OCI-LY7 (cell line): ENCODE data around the gene GAS7. TPM values are rescaled to one million over a fixed set of nuclear protein-coding genes. Genes with fewer than 3 reads are reported as not detected.

Experiments
- BruUV-seq: library from RNA; stranded (reverse); fragments of 400-500 nt; replicated peaks from 2 replicates; lab custom pipeline; 2021; lab: Mats Ljungman, UMichigan
- CTCF ChIA-PET: fragments of 300-600 bp; sonication (Branson Sonifier 250); formaldehyde crosslinking; loops from one replicate; lab custom pipeline; 2022; ENCODE audit warnings: antibody characterized with exemption; ENCODE audit not compliant: unreplicated experiment; lab: Charles Lee
- POLR2A ChIA-PET: fragments of 300-600 bp; sonication (Branson Sonifier 250); formaldehyde crosslinking; loops from one replicate; lab custom pipeline; 2022; ENCODE audit warnings: antibody characterized with exemption; lab: Charles Lee
- DNase-seq: peaks from one replicate; pipeline ENCODE4 v3.0.0-alpha.2; 2015; ENCODE audit warnings: low spot score
- H2AFZ ChIP-seq: fragments of 200-600 bp; sonication (generic), shearing (Covaris generic); 2 replicates; pipeline ENCODE4 v1.6.1; 2014; ENCODE audit warnings: mild to moderate bottlenecking, antibody characterized with exemption, low read length, moderate library complexity
- H3K27ac ChIP-seq: fragments of 200-600 bp; sonication (generic); 2 replicates; pipeline ENCODE4 v1.5.1; 2014; ENCODE audit warnings: mixed run types, low read depth, mild to moderate bottlenecking, moderate library complexity, low read length, inconsistent platforms; ENCODE audit not compliant: poor library complexity, severe bottlenecking
- H3K36me3 ChIP-seq: fragments of 200-600 bp; sonication (generic); 2 replicates; pipeline ENCODE4 v1.6.1; 2014; ENCODE audit warnings: mild to moderate bottlenecking, antibody characterized with exemption, low read length, moderate library complexity, mixed read lengths; ENCODE audit not compliant: insufficient read depth
- H3K4me1 ChIP-seq: fragments of 200-600 bp; sonication (generic); 2 replicates; pipeline ENCODE4 v1.5.1; 2014; ENCODE audit warnings: mild to moderate bottlenecking, low read length; ENCODE audit not compliant: insufficient read depth, poor library complexity, severe bottlenecking
- H3K4me2 ChIP-seq: fragments of 200-600 bp; sonication (generic); 2 replicates; pipeline ENCODE4 v1.6.1; 2014; ENCODE audit warnings: mild to moderate bottlenecking, low read length
- H3K4me3 ChIP-seq: fragments of 200-600 bp; sonication (generic); 2 replicates; pipeline ENCODE4 v1.5.1; 2014; ENCODE audit warnings: mild to moderate bottlenecking, low read depth, low read length; ENCODE audit not compliant: poor library complexity, severe bottlenecking
- H3K79me2 ChIP-seq: fragments of 200-600 bp; sonication (generic); 2 replicates; pipeline ENCODE4 v1.6.1; 2016; ENCODE audit warnings: low read depth, mild to moderate bottlenecking, low read length, moderate library complexity, mixed read lengths; ENCODE audit not compliant: insufficient read depth
- H3K9me2 ChIP-seq: fragments of 200-600 bp; sonication (generic); 2 replicates; pipeline ENCODE4 v1.6.1; 2016; ENCODE audit warnings: mild to moderate bottlenecking, low read length, mixed read lengths; ENCODE audit not compliant: insufficient read depth
- H3K9me3 ChIP-seq: fragments of 200-600 bp; sonication (generic); 2 replicates; pipeline ENCODE4 v1.6.1; 2014; ENCODE audit warnings: mild to moderate bottlenecking, mixed run types, low read length, mixed read lengths
- H4K20me1 ChIP-seq: fragments of 200-600 bp; sonication (generic); 2 replicates; pipeline ENCODE4 v1.6.1; 2014; ENCODE audit warnings: mild to moderate bottlenecking, antibody characterized with exemption, low read length, moderate library complexity, mixed read lengths; ENCODE audit not compliant: insufficient read depth
- EZH2phosphoT487 ChIP-seq: fragments of 200-600 bp; sonication (generic); IDR thresholded peaks from 2 replicates; pipeline ENCODE4 v1.6.1; 2018; ENCODE audit warnings: low read depth, borderline replicate concordance, mild to moderate bottlenecking, mixed run types, antibody characterized with exemption, low read length, moderate library complexity, mixed read lengths
- intact Hi-C: fragments of 100-400 bp; cut with micrococcal nuclease; formaldehyde crosslinking; loops from one replicate; pipeline ENCODE4 v1.10.0; 2022; ENCODE audit not compliant: unreplicated experiment
- total RNA-seq, 2 experiments: library from RNA; depleted of rRNA in 1 of 2; stranded (reverse); fragments of >200 nt in 1 of 2; shearing (Covaris generic) in 1 of 2; gene quantifications; 2 replicates each; pipeline ENCODE4 v1.2.3, GENCODE V29; 2014 to 2022
- TF ChIP-seq, protein P1 (sequence below): fragments of 200-600 bp; sonication (generic); conservative IDR thresholded peaks from 2 replicates; pipeline ENCODE4 v1.5.1; 2014; ENCODE audit warnings: mild to moderate bottlenecking, antibody characterized with exemption, low read length, moderate library complexity, mixed read lengths

GAS7 gene
- total RNA-seq, 2 experiments from 2014 or later, result 1.5 TPM; not detected in 1

DNA sequence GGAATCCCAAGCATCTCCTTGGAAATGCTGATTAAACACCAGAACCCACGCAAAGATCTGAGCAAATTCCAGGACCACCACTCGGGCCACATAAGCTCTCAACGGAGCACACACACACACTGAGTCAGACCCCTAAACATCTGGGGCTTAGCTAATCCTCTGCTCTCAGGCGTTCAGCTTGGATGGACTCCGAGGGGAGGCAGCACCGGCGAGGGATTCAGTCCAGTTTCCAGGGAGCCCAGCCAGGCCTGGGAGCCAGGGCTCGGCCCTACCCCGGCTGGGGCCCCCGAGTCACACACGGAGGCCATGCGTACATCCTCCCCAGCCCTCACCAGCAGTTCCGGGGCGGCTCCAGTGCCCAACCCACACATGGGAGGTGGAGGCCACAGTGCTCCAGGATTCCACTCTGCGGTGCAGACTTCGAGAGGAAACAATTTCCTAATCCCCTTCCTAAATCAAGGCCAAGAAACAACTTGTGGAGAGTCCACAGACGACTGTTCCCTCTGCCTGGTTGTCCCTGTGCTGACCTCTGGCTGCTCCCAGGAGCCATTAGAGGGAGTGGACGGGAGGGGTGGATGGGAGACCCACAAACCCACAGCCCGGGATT is 70.5 kb downstream of the GAS7 start:
- no peaks in the 10 kb centered on the region for H3K79me2 ChIP-seq
- no peak overlapping the region for H3K4me2 ChIP-seq
- no TSS peak for BruUV-seq
- intact Hi-C loops, result no loop called here
- TF ChIP-seq EZH2phosphoT487, result no peak
- TF ChIP-seq, protein P1, sequence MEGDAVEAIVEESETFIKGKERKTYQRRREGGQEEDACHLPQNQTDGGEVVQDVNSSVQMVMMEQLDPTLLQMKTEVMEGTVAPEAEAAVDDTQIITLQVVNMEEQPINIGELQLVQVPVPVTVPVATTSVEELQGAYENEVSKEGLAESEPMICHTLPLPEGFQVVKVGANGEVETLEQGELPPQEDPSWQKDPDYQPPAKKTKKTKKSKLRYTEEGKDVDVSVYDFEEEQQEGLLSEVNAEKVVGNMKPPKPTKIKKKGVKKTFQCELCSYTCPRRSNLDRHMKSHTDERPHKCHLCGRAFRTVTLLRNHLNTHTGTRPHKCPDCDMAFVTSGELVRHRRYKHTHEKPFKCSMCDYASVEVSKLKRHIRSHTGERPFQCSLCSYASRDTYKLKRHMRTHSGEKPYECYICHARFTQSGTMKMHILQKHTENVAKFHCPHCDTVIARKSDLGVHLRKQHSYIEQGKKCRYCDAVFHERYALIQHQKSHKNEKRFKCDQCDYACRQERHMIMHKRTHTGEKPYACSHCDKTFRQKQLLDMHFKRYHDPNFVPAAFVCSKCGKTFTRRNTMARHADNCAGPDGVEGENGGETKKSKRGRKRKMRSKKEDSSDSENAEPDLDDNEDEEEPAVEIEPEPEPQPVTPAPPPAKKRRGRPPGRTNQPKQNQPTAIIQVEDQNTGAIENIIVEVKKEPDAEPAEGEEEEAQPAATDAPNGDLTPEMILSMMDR, result no peak
- no peaks in the 10 kb centered on the region for H3K9me3 ChIP-seq
- no peaks in the 10 kb centered on the region for H3K4me1 ChIP-seq
- POLR2A ChIA-PET, result no interaction called here
- no peaks in the 10 kb centered on the region for H3K36me3 ChIP-seq
- CTCF ChIA-PET, result no interaction called here
- H3K27ac ChIP-seq, result no peak overlapping the region
- DNase-seq, result no peak
- no peaks in the 10 kb centered on the region for H3K9me2 ChIP-seq
- H2AFZ ChIP-seq, result no peak overlapping the region
- no peak overlapping the region for H3K4me3 ChIP-seq
- H4K20me1 ChIP-seq, result no peaks in the 10 kb centered on the region

DNA sequence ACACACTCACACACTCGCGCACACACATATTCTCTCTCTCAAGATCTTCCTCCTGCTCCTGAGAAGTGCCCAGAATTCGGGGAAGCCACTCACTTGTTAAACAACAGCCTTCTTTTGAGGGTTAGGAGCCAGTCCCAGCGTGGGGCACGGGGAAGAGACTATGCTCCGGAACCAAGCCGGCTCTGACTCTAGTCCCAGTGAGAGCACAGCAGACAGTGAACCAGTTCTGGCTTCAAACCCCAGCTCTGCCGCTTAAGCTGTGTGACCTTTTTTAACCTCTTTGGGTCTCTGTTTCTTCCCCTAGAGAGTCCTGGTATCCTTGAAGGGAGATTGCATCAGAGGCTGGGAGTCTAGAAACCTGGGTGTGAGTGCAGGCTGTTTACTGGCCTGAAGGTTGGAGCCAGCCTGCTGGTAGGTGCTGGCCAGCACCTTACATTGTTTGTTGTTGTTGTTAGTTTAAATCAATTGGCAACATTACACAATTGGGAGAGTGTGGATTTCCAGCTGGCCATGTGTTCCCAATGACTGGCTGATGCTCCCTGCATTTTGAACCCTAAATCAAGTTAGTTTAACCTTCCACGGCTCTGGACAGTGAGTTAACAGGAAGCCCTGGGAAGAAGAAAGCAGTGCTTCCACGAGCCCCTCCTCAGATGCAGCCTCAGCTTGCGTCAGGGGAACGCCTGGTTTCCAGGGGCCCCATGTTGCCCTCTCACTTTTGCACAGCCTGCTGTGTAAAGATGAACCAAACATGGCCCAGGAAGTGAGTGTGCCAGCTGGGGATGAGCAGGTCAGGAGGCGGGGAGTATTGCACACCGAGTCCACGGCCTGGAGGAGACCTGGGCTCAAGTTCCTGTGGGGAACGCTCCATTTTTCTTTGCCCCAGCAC is 71.5 kb downstream of the GAS7 start:
- H4K20me1 ChIP-seq, result no peaks in the 10 kb centered on the region
- no peaks in the 10 kb centered on the region for H3K36me3 ChIP-seq
- intact Hi-C loops, result no loop called here
- ChIA-PET CTCF (no interaction called here), POLR2A (no interaction called here)
- H3K4me1 ChIP-seq, result no peaks in the 10 kb centered on the region
- no peaks in the 10 kb centered on the region for H3K9me2 ChIP-seq
- BruUV-seq, result no TSS peak
- no peak overlapping the region for H2AFZ ChIP-seq
- DNase-seq, result no peak
- H3K79me2 ChIP-seq, result no peaks in the 10 kb centered on the region
- no peak overlapping the region for H3K4me3 ChIP-seq
- no peaks in the 10 kb centered on the region for H3K9me3 ChIP-seq
- no peak overlapping the region for H3K27ac ChIP-seq
- no peak for TF ChIP-seq EZH2phosphoT487
- TF ChIP-seq, protein P1, result no peak
- no peak overlapping the region for H3K4me2 ChIP-seq

- no peak overlapping the region for H3K27ac ChIP-seq
- no peaks in the 10 kb centered on the region for H3K4me1 ChIP-seq
- no peak overlapping the region for H2AFZ ChIP-seq
- no peak overlapping the region for H3K4me2 ChIP-seq
- no peaks in the 10 kb centered on the region for H3K79me2 ChIP-seq
- H4K20me1 ChIP-seq, result no peaks in the 10 kb centered on the region
- ChIA-PET POLR2A (no interaction called here), CTCF (no interaction called here)
- intact Hi-C loops, result no loop called here
- H3K36me3 ChIP-seq, result no peaks in the 10 kb centered on the region
- no peak for DNase-seq
- no peaks in the 10 kb centered on the region for H3K9me2 ChIP-seq
- H3K4me3 ChIP-seq, result no peak overlapping the region
- TF ChIP-seq, protein P1, result no peak
- TF ChIP-seq EZH2phosphoT487, result no peak
- no peaks in the 10 kb centered on the region for H3K9me3 ChIP-seq
- BruUV-seq, result no TSS peak
These were observed 72.2 kb downstream of the GAS7 start for GRCh38 chr17:10126276-10126615.
